Measurements from ENCODE around the gene UBA7.
"Not testable (repeated sequence)": the region's sequence is repeated elsewhere in the genome, so short reads cannot be mapped to it uniquely, and the experiment has no call there.

The UBA7 gene

GRCh38 chr3:49831341-49831740 is 17.6 kb upstream of the UBA7 start:
- no peak overlapping the region for H3K4me3 ChIP-seq (ENCODE audit: low read depth, low read length)
- no peak for DNase-seq (ENCODE audit: low read depth)
- TF ChIP-seq CTCF (IDR thresholded peaks at IDR 0.05; ENCODE audit: control insufficient read depth, extremely low read depth, insufficient read depth): no peak

GRCh38 chr3:49826016-49826415 is 12.3 kb upstream of the UBA7 start:
- DNase-seq (ENCODE audit: low read depth): no peak
- TF ChIP-seq CTCF (IDR thresholded peaks at IDR 0.05; ENCODE audit: control insufficient read depth, extremely low read depth, insufficient read depth): no peak
- no peak overlapping the region for H3K4me3 ChIP-seq (ENCODE audit: low read depth, low read length)

DNA sequence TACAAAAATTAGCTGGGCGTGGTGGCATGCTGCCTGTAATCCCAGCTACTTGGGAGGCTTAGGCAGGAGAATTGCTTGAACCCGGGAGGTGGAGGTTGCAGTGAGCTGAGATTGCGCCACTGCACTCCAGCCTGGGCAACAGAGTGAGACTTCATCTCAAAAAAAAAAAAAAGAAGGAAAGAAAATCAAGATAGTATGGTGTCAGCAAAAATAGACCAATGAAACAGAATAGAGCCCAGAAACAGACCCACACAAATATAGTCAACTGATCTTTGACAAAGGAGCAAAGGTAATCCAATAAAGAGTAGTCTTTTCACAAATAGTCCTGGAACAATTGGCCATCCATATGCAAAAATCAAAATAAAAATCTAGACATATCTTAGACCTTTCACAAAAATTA is 9.4 kb upstream of the UBA7 start:
- not testable (repeated sequence) for DNase-seq (ENCODE audit: low read depth)

GRCh38 chr3:49812916-49813496 is 747 bp downstream of the UBA7 start:
- no peak for DNase-seq (ENCODE audit: low read depth)
- no peak overlapping the region for H3K4me3 ChIP-seq (ENCODE audit: low read depth, low read length)
- TF ChIP-seq CTCF (IDR thresholded peaks at IDR 0.05; ENCODE audit: control insufficient read depth, extremely low read depth, insufficient read depth): no peak

More for the DNA sequence above, 9.4 kb upstream of the UBA7 start:
- H3K4me3 ChIP-seq (ENCODE audit: low read depth, low read length): not testable (repeated sequence)

- no peak overlapping the region for H3K4me3 ChIP-seq (ENCODE audit: low read depth, low read length)
- DNase-seq (ENCODE audit: low read depth): no peak
- TF ChIP-seq CTCF (IDR thresholded peaks at IDR 0.05; ENCODE audit: control insufficient read depth, extremely low read depth, insufficient read depth): no peak
Observed at GRCh38 chr3:49807431-49808114, 6.2 kb downstream of the UBA7 start.

GRCh38 chr3:49806850-49807249 is 6.9 kb downstream of the UBA7 start:
- DNase-seq (ENCODE audit: low read depth): no peak
- H3K4me3 ChIP-seq (ENCODE audit: low read depth, low read length): no peak overlapping the region
- no peak for TF ChIP-seq CTCF (IDR thresholded peaks at IDR 0.05; ENCODE audit: control insufficient read depth, extremely low read depth, insufficient read depth)

- DNase-seq (ENCODE audit: low read depth): no peak
- H3K4me3 ChIP-seq (ENCODE audit: low read depth, low read length): no peak overlapping the region
Observed at GRCh38 chr3:49805897-49806701, 7.7 kb downstream of the UBA7 start.

More at GRCh38 chr3:49805897-49806701, 7.7 kb downstream of the UBA7 start:
- TF ChIP-seq CTCF (IDR thresholded peaks at IDR 0.05; ENCODE audit: control insufficient read depth, extremely low read depth, insufficient read depth): no peak
